D721Med (cell line): Measurements from ENCODE around the gene DHX35.

Experiments used
- DNase-seq: peaks from one replicate; pipeline ENCODE4 v3.0.0; 2011; ENCODE audit warnings: low spot score; ENCODE audit not compliant: insufficient read length
- FAIRE-seq: peaks from 2 replicates; lab custom pipeline; 2011; peaks lifted over from hg19 to GRCh38; lab: Jason Lieb, UNC
- TF ChIP-seq, protein P1 (sequence below): IDR thresholded peaks from 2 replicates; pipeline ENCODE4 v1.5.1; 2012; ENCODE audit warnings: mild to moderate bottlenecking, control low read depth; ENCODE audit not compliant: insufficient read depth; ENCODE audit errors: missing control alignments

The DHX35 gene

GRCh38 chr20:38962928-38963401, 821 bp downstream of the DHX35 start:
- no peak for DNase-seq
- FAIRE-seq = no peak
- TF ChIP-seq, protein P1, sequence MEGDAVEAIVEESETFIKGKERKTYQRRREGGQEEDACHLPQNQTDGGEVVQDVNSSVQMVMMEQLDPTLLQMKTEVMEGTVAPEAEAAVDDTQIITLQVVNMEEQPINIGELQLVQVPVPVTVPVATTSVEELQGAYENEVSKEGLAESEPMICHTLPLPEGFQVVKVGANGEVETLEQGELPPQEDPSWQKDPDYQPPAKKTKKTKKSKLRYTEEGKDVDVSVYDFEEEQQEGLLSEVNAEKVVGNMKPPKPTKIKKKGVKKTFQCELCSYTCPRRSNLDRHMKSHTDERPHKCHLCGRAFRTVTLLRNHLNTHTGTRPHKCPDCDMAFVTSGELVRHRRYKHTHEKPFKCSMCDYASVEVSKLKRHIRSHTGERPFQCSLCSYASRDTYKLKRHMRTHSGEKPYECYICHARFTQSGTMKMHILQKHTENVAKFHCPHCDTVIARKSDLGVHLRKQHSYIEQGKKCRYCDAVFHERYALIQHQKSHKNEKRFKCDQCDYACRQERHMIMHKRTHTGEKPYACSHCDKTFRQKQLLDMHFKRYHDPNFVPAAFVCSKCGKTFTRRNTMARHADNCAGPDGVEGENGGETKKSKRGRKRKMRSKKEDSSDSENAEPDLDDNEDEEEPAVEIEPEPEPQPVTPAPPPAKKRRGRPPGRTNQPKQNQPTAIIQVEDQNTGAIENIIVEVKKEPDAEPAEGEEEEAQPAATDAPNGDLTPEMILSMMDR = no peak

DNA sequence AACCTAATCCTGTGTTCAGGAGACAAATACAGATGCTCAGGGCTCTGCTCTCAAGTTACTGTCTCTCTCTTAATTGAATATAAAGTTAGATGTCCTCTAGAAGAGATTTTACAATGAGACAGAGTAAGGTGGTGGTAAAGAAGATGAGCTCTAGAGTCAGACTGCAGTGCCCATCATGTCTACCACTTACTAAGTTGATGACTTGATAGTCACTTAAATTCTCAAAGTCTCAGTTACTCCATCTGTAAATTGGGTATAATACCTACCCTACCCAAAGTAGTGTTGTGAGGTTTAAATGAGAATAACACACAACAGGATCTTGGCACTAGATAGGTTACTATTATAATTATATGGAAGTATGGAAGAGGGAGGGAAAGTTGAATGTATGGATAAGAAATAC, 1.6 kb downstream of the DHX35 start:
- FAIRE-seq (no peak), DNase-seq (no peak)
- TF ChIP-seq, protein P1 = no peak

DNA sequence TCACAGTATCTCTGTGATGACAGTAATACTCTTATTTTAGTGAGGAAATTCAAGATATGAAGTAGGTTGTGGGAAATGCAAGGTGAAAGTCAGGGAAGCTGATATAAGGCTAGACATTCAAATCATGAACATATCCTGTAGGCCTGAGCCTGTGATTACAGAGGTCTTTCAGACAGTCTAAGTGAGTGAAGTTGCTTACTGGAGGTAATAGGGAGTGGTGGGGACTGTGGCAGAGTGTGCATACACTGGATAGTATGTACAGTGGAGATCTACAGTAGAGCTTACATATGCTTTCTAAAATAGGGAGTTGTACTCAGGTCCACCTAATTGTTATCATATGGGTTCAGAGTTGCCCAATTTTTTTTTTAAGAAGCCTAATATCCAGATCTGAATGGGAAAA, 3.1 kb downstream of the DHX35 start:
- no peak for DNase-seq
- TF ChIP-seq, protein P1 = no peak
- FAIRE-seq = no peak

DNA sequence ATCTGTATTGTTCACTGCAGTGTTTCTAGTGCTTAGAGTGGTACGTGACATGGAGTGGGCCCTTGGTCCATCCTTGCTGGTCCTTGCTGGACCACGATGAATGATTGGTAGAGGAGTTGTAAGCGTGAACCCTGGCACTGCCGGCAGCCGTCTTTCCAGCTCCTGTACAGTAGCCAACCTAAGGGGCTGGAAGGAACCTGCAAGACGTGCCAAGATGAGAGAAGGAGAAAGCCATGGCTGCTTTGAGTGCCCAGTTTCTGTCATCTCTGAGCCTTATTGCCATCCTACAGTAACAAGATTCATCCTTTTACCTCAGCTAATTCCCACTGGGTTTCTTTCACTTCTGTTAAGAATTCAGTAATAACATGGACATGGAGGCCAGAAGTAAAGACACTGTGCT, 5.9 kb downstream of the DHX35 start:
- DNase-seq (no peak), FAIRE-seq (no peak)
- TF ChIP-seq, protein P1 = no peak

DNA sequence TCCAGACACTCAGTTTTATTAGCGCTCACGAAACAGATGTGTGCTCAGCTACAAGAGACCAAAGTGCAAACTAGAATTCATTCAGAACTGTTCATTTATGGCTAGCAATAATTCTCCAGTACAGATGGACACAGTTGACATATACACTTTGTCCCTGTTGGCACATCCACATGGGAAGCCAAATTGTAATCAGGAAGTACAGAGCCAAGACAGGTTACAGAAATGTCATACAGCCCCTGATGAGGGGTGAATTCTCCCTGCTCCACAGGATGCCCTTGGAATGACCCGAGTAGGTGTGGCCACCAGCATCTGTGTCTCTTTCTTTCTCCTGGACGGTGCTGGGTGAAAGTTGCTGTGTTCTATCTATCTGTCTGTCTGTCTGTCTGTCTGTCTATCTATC, 7.6 kb downstream of the DHX35 start:
- FAIRE-seq (no peak), DNase-seq (no peak)
- TF ChIP-seq, protein P1 = no peak

DNA sequence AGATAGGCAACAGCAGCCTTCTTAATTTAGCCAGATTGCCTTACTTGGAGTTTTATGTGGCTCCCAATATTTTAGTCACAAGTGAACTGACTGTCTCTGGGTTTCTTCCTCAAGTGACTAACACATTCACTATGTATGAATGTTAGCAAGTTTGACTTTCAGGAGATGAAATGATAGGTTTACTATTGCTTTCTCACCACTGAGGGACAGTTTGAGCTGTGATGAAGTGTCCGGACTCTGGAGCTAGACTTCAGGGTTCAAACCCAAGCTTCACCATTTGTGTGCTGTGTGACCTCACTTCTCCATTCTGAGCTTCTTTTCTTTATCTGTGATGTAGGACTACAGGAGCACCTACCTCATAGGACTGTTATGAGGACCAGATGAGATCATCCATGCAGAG, 8.2 kb downstream of the DHX35 start:
- TF ChIP-seq, protein P1 = no peak
- DNase-seq (no peak), FAIRE-seq (no peak)

DNA sequence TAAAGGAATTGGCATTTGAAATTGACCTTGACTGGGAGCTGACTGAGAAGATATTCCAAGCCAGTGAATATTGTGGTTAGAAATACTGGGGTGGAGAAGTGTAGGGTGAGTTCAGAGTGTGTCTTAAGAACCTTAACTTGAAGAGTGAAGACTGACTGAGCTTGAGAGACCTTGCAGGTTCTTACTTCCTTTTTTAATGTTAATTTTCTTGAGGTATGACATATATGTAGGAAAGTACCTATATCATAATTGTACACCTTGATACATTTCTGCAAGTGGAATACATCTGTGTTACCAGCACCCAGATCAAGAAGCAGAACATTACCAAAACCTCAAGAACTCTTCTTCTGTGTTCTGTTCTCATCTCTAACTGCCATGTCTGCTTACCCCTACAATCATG, 11.0 kb downstream of the DHX35 start:
- TF ChIP-seq, protein P1 = no peak
- FAIRE-seq (no peak), DNase-seq (no peak)
